ENCODE data around the gene DDX54. TPM values are rescaled to one million over a fixed set of nuclear protein-coding genes. Genes with fewer than 3 reads are reported as not detected.

DDX54 gene
- total RNA-seq, 4 donors from 2014 or later: 53.9 to 71.8 (median 63.9) TPM

GRCh38 chr12:113191227-113191626, 5.9 kb upstream of the DDX54 start:
- no peaks in the 10 kb centered on the region for H3K27me3 ChIP-seq
- no peaks in the 10 kb centered on the region for H3K9me3 ChIP-seq
- H3K4me1 ChIP-seq: peaks cover 31% of the 10 kb centered on the region
- no peak overlapping the region for H3K27ac ChIP-seq
- H3K36me3 ChIP-seq: peaks cover 16% of the 10 kb centered on the region
- WGBS: 86% methylated on average over 18 of the region's 19 CpGs
- TF ChIP-seq EP300 (IDR thresholded peaks at IDR 0.05): no peak
- TF ChIP-seq POLR2AphosphoS5 (IDR thresholded peaks at IDR 0.05): no peak
- no peak for TF ChIP-seq POLR2A (IDR thresholded peaks at IDR 0.05)
- TF ChIP-seq CTCF (IDR thresholded peaks at IDR 0.05): no peak
- no peak for DNase-seq (ENCODE audit: low spot score in 2 of 2)
- H3K4me3 ChIP-seq: no peak overlapping the region

GRCh38 chr12:113190761-113191160, 5.5 kb upstream of the DDX54 start:
- Histone ChIP-seq H3K4me3 (no peak overlapping the region), H3K4me1 (peaks cover 36% of the 10 kb centered on the region), H3K36me3 (peaks cover 16% of the 10 kb centered on the region), H3K27ac (no peak overlapping the region), H3K27me3 (no peaks in the 10 kb centered on the region), H3K9me3 (no peaks in the 10 kb centered on the region)
- no peak for DNase-seq (ENCODE audit: low spot score in 2 of 2)
- WGBS: 91% methylated on average over 4 of the region's 4 CpGs
- TF ChIP-seq EP300 (IDR thresholded peaks at IDR 0.05) (no peak), POLR2AphosphoS5 (IDR thresholded peaks at IDR 0.05) (no peak), POLR2A (IDR thresholded peaks at IDR 0.05) (no peak)

- Histone ChIP-seq H3K27me3 (no peaks in the 10 kb centered on the region), H3K36me3 (peaks cover 16% of the 10 kb centered on the region), H3K4me1 (peaks cover 37% of the 10 kb centered on the region), H3K27ac (no peak overlapping the region), H3K4me3 (no peak overlapping the region), H3K9me3 (no peaks in the 10 kb centered on the region)
- no peak for DNase-seq (ENCODE audit: low spot score in 2 of 2)
- TF ChIP-seq POLR2AphosphoS5 (IDR thresholded peaks at IDR 0.05) (no peak), POLR2A (IDR thresholded peaks at IDR 0.05) (no peak), CTCF (IDR thresholded peaks at IDR 0.05) (no peak), EP300 (IDR thresholded peaks at IDR 0.05) (no peak)
- WGBS: 30% methylated on average over 2 of the region's 2 CpGs
Observed at GRCh38 chr12:113189361-113189760, 4.1 kb upstream of the DDX54 start.

GRCh38 chr12:113186666-113187325, 1.5 kb upstream of the DDX54 start:
- WGBS: 82% methylated on average over 11 of the region's 16 CpGs
- Histone ChIP-seq H3K9me3 (no peaks in the 10 kb centered on the region), H3K27ac (no peak overlapping the region), H3K4me3 (peak overlapping the region; percentile 99), H3K36me3 (peaks cover 12% of the 10 kb centered on the region), H3K27me3 (no peaks in the 10 kb centered on the region), H3K4me1 (peaks cover 45% of the 10 kb centered on the region)
- no peak for DNase-seq (ENCODE audit: low spot score in 2 of 2)
- TF ChIP-seq POLR2AphosphoS5 (IDR thresholded peaks at IDR 0.05) (no peak), POLR2A (IDR thresholded peaks at IDR 0.05) (no peak), CTCF (IDR thresholded peaks at IDR 0.05) (no peak), EP300 (IDR thresholded peaks at IDR 0.05) (no peak)

GRCh38 chr12:113186033-113186365, 721 bp upstream of the DDX54 start:
- Histone ChIP-seq H3K27ac (peak overlapping the region; percentile 99), H3K36me3 (peaks cover 4% of the 10 kb centered on the region), H3K27me3 (no peaks in the 10 kb centered on the region), H3K4me3 (peak overlapping the region; percentile 99), H3K4me1 (peaks cover 45% of the 10 kb centered on the region), H3K9me3 (no peaks in the 10 kb centered on the region)
- no peak for TF ChIP-seq POLR2A (IDR thresholded peaks at IDR 0.05)
- no peak for TF ChIP-seq CTCF (IDR thresholded peaks at IDR 0.05)
- no peak for TF ChIP-seq POLR2AphosphoS5 (IDR thresholded peaks at IDR 0.05)
- DNase-seq (ENCODE audit: low spot score in 2 of 2): no peak
- 7% methylated on average over 11 of the region's 11 CpGs for WGBS

GRCh38 chr12:113184900-113185179, 438 bp downstream of the DDX54 start:
- DNase-seq (ENCODE audit: low spot score in 2 of 2): peak; percentile 92 to 95
- Histone ChIP-seq H3K9me3 (no peaks in the 10 kb centered on the region), H3K27ac (peak overlapping the region; percentile 99), H3K27me3 (no peaks in the 10 kb centered on the region), H3K4me3 (peak overlapping the region; percentile 99), H3K4me1 (peaks cover 45% of the 10 kb centered on the region), H3K36me3 (peaks cover 14% of the 10 kb centered on the region)
- no peak for TF ChIP-seq POLR2A (IDR thresholded peaks at IDR 0.05)
- TF ChIP-seq EP300 (IDR thresholded peaks at IDR 0.05): no peak
- no peak for TF ChIP-seq POLR2AphosphoS5 (IDR thresholded peaks at IDR 0.05)
- TF ChIP-seq CTCF (IDR thresholded peaks at IDR 0.05): no peak
- WGBS: 0% methylated on average over 19 of the region's 20 CpGs

All from suprapubic skin (tissue), 4 donors.